Cardiac fibroblast (primary cell): ENCODE measurements around the gene TNS2.

Experiments used
- DNase-seq, 2 donors: peaks; one replicate each; pipeline versions ENCODE4 v3.0.0 to v3.0.0-alpha.2; 2010; ENCODE audit warnings: low read depth in 2 of 2
- H3K4me3 ChIP-seq, 2 donors: replicated peaks in 1 of 2; 1 replicate in 1 of 2; 2 replicates in 1 of 2; pipeline ENCODE4 v1.5.1; 2011; ENCODE audit warnings: low read depth in 2 of 2, low read length in 2 of 2, mild to moderate bottlenecking in 2 of 2, moderate library complexity in 1 of 2
- CTCF ChIP-seq: IDR thresholded peaks from one replicate; pipeline ENCODE4 v1.5.1; 2011; ENCODE audit warnings: low read depth, mild to moderate bottlenecking, low read length, inconsistent platforms

TNS2 gene

GRCh38 chr12:53058674-53059433 lies 9.0 kb downstream of the TNS2 start:
- H3K4me3 ChIP-seq, result no peak overlapping the region
- no peak for TF ChIP-seq CTCF
- DNase-seq, result no peak

GRCh38 chr12:53059434-53060063 lies 9.7 kb downstream of the TNS2 start:
- TF ChIP-seq CTCF, result no peak
- H3K4me3 ChIP-seq, result no peak overlapping the region
- DNase-seq, result no peak

GRCh38 chr12:53060064-53060720 lies 10.3 kb downstream of the TNS2 start:
- no peak for TF ChIP-seq CTCF
- DNase-seq, result no peak
- no peak overlapping the region for H3K4me3 ChIP-seq

- no peak overlapping the region for H3K4me3 ChIP-seq
- DNase-seq, result no peak
- TF ChIP-seq CTCF, result no peak
These were observed 10.9 kb downstream of the TNS2 start for GRCh38 chr12:53060721-53061276.

GRCh38 chr12:53061404-53062010 lies 11.6 kb downstream of the TNS2 start:
- DNase-seq, result no peak
- peak; percentile 15 for TF ChIP-seq CTCF

More at GRCh38 chr12:53061404-53062010, 11.6 kb downstream of the TNS2 start:
- H3K4me3 ChIP-seq, result no peak overlapping the region
